HEK293 (cell line): ENCODE measurements around the gene RAI14.

Experiments
- CTCF ChIA-PET: fragments of 350-600 bp; formaldehyde crosslinking; extraction: SDS; loops from one replicate; lab custom pipeline; 2021; ENCODE audit warnings: antibody characterized with exemption; lab: Yijun Ruan, JAX
- POLR2A ChIA-PET: fragments of 300-600 bp; formaldehyde crosslinking; extraction: SDS; loops from one replicate; lab custom pipeline; 2020; ENCODE audit warnings: antibody characterized with exemption, inconsistent platforms; lab: Yijun Ruan, JAX
- H3K27ac ChIP-seq: fragments of 200-500 bp; sonication (Bioruptor generic); 2 replicates; pipeline ENCODE4 v1.5.1; 2014; ENCODE audit warnings: low read depth, low read length, control low read depth, inconsistent platforms; ENCODE audit errors: extremely low read depth
- H3K36me3 ChIP-seq, 2 experiments: fragments of 200-500 bp in 1 of 2; sonication (Bioruptor generic) in 1 of 2; 1 replicate in 1 of 2; 2 replicates in 1 of 2; pipeline ENCODE4 v1.5.1; 2014 to 2017; ENCODE audit warnings: inconsistent platforms in 2 of 2, low read length in 2 of 2; ENCODE audit not compliant: control insufficient read depth in 2 of 2, insufficient read depth in 1 of 2
- H3K4me1 ChIP-seq: fragments of 200-500 bp; sonication (Bioruptor generic); 2 replicates; pipeline ENCODE4 v1.5.1; 2014; ENCODE audit warnings: mild to moderate bottlenecking, low read length, inconsistent platforms; ENCODE audit not compliant: control insufficient read depth, insufficient read depth
- H3K4me3 ChIP-seq: 2 replicates; pipeline ENCODE4 v1.5.1; 2011; ENCODE audit warnings: low read depth, mild to moderate bottlenecking, control low read depth, low read length, moderate library complexity
- H3K9me3 ChIP-seq: fragments of 200-500 bp; sonication (Bioruptor generic); 2 replicates; pipeline ENCODE4 v1.5.1; 2014; ENCODE audit warnings: low read depth, low read length, inconsistent platforms; ENCODE audit not compliant: control insufficient read depth, insufficient read depth
- FEZF1 ChIP-seq: fragments of 450-650 bp; formaldehyde crosslinking; IDR thresholded peaks from 2 replicates; pipeline ENCODE4 v1.5.1; 2016; ENCODE audit warnings: missing biosample characterization, missing genetic modification characterization
- GLIS2 ChIP-seq: fragments of 450-650 bp; formaldehyde crosslinking; IDR thresholded peaks from 2 replicates; pipeline ENCODE4 v1.5.1; 2016; ENCODE audit warnings: missing biosample characterization, missing genetic modification characterization
- KLF9 ChIP-seq: fragments of 450-650 bp; formaldehyde crosslinking; IDR thresholded peaks from 2 replicates; pipeline ENCODE4 v1.5.1; 2016; ENCODE audit warnings: missing biosample characterization, missing genetic modification characterization, low read depth
- SCRT1 ChIP-seq: fragments of 450-650 bp; formaldehyde crosslinking; IDR thresholded peaks from 2 replicates; pipeline ENCODE4 v1.5.1; 2016; ENCODE audit warnings: missing biosample characterization, missing genetic modification characterization, borderline replicate concordance
- ZBTB1 ChIP-seq: fragments of 450-650 bp; formaldehyde crosslinking; IDR thresholded peaks from 2 replicates; pipeline ENCODE4 v1.5.1; 2016; ENCODE audit warnings: missing biosample characterization, missing genetic modification characterization
- ZNF112 ChIP-seq: fragments of 450-650 bp; formaldehyde crosslinking; IDR thresholded peaks from 2 replicates; pipeline ENCODE4 v1.5.0; 2017; ENCODE audit warnings: missing biosample characterization, missing genetic modification characterization
- ZNF114 ChIP-seq: fragments of 450-650 bp; formaldehyde crosslinking; IDR thresholded peaks from 2 replicates; pipeline ENCODE4 v1.5.0; 2017; ENCODE audit warnings: missing biosample characterization, missing genetic modification characterization
- ZNF146 ChIP-seq: fragments of 450-650 bp; formaldehyde crosslinking; IDR thresholded peaks from 2 replicates; pipeline ENCODE4 v1.5.1; 2016; ENCODE audit warnings: missing biosample characterization, missing genetic modification characterization
- ZNF175 ChIP-seq: fragments of 450-650 bp; formaldehyde crosslinking; IDR thresholded peaks from 2 replicates; pipeline ENCODE4 v1.5.1; 2016; ENCODE audit warnings: missing biosample characterization, missing genetic modification characterization
- ZNF184 ChIP-seq: fragments of 450-650 bp; IDR thresholded peaks from 2 replicates; pipeline ENCODE4 v1.5.1; 2018; ENCODE audit warnings: missing biosample characterization, mild to moderate bottlenecking, missing genetic modification characterization
- ZNF202 ChIP-seq: fragments of 450-650 bp; formaldehyde crosslinking; IDR thresholded peaks from 2 replicates; pipeline ENCODE4 v1.5.1; 2016; ENCODE audit warnings: missing biosample characterization, missing genetic modification characterization, borderline replicate concordance
- ZNF214 ChIP-seq: fragments of 450-650 bp; formaldehyde crosslinking; IDR thresholded peaks from 2 replicates; pipeline ENCODE4 v1.5.1; 2017; ENCODE audit warnings: missing biosample characterization, mild to moderate bottlenecking, missing genetic modification characterization, borderline replicate concordance
- ZNF248 ChIP-seq: fragments of 450-650 bp; formaldehyde crosslinking; IDR thresholded peaks from 2 replicates; pipeline ENCODE4 v1.5.1; 2017; ENCODE audit warnings: missing biosample characterization, missing genetic modification characterization
- ZNF311 ChIP-seq: fragments of 450-650 bp; formaldehyde crosslinking; IDR thresholded peaks from 2 replicates; pipeline ENCODE4 v1.5.1; 2017; ENCODE audit warnings: missing biosample characterization, missing genetic modification characterization, borderline replicate concordance
- ZNF391 ChIP-seq: fragments of 450-650 bp; formaldehyde crosslinking; IDR thresholded peaks from 2 replicates; pipeline ENCODE4 v1.5.1; 2016; ENCODE audit warnings: low read depth, missing biosample characterization, missing genetic modification characterization, borderline replicate concordance
- ZNF423 ChIP-seq: fragments of 450-650 bp; formaldehyde crosslinking; IDR thresholded peaks from 2 replicates; pipeline ENCODE4 v1.5.1; 2016; ENCODE audit warnings: missing biosample characterization, missing genetic modification characterization
- ZNF433 ChIP-seq: fragments of 450-650 bp; formaldehyde crosslinking; IDR thresholded peaks from 2 replicates; pipeline ENCODE4 v1.5.1; 2016; ENCODE audit warnings: missing biosample characterization, missing genetic modification characterization, low read depth
- ZNF544 ChIP-seq: fragments of 450-650 bp; formaldehyde crosslinking; IDR thresholded peaks from 2 replicates; pipeline ENCODE4 v1.5.0; 2017; ENCODE audit warnings: missing biosample characterization, missing genetic modification characterization
- ZNF664 ChIP-seq: fragments of 450-650 bp; formaldehyde crosslinking; IDR thresholded peaks from 2 replicates; pipeline ENCODE4 v1.5.1; 2016; ENCODE audit warnings: missing biosample characterization, missing genetic modification characterization
- ZNF707 ChIP-seq: fragments of 450-650 bp; formaldehyde crosslinking; IDR thresholded peaks from 2 replicates; pipeline ENCODE4 v1.5.1; 2016; ENCODE audit warnings: missing biosample characterization, missing genetic modification characterization
- ZNF76 ChIP-seq: fragments of 450-650 bp; formaldehyde crosslinking; IDR thresholded peaks from 2 replicates; pipeline ENCODE4; 2016; ENCODE audit warnings: low read depth, missing biosample characterization, missing genetic modification characterization, borderline replicate concordance
- ZSCAN23 ChIP-seq: fragments of 450-650 bp; formaldehyde crosslinking; IDR thresholded peaks from 2 replicates; pipeline ENCODE4 v1.5.1; 2016; ENCODE audit warnings: missing biosample characterization, missing genetic modification characterization
- TF ChIP-seq, protein P1 (sequence below): fragments of 450-650 bp; formaldehyde crosslinking; IDR thresholded peaks from 2 replicates; pipeline ENCODE4 v1.5.1; 2016; ENCODE audit warnings: missing biosample characterization, missing genetic modification characterization

RAI14 gene

DNA sequence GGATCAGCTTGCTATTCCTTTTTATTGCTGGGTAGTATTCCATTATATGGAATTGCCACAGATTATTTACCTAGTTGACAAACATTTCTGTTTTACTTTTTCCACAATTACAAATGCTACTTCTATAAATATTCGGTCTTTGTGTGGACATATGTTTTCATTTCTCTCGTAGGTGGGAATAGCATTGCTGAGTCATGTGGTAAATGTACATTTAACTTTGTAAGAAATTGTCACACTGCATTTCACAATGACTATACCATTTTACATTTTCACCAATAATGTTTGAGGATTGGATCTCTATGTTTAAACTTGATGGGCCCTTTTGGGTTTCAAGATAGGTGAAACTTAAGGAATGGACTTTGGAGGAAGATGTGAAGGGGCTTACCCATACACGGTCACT is 19.7 kb downstream of the RAI14 start:
- no peak overlapping the region for H3K27ac ChIP-seq
- H3K36me3 ChIP-seq = no peaks in the 10 kb centered on the region; a peak in 1 of 3 replicates
- H3K4me3 ChIP-seq = no peak overlapping the region
- CTCF ChIA-PET = no interaction called here
- H3K9me3 ChIP-seq = no peaks in the 10 kb centered on the region
- POLR2A ChIA-PET = interaction anchor here (1.2 kb wide), 1 partner anchor 11 kb away, joined by 3 read pairs; no protein-coding TSS in a partner anchor
- no peak for TF ChIP-seq ZNF112
- no peak for TF ChIP-seq ZNF311
- TF ChIP-seq ZNF146 (tag by site-specific recombination) = peak; percentile 66; the same call in 1 of the 2 replicates
- TF ChIP-seq ZNF202 (tag by site-specific recombination) = no peak
- TF ChIP-seq, protein P1, sequence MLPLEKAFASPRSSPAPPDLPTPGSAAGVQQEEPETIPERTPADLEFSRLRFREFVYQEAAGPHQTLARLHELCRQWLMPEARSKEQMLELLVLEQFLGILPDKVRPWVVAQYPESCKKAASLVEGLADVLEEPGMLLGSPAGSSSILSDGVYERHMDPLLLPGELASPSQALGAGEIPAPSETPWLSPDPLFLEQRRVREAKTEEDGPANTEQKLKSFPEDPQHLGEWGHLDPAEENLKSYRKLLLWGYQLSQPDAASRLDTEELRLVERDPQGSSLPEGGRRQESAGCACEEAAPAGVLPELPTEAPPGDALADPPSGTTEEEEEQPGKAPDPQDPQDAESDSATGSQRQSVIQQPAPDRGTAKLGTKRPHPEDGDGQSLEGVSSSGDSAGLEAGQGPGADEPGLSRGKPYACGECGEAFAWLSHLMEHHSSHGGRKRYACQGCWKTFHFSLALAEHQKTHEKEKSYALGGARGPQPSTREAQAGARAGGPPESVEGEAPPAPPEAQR (tag by site-specific recombination) = no peak
- TF ChIP-seq ZNF544 (tag by site-specific recombination) = no peak
- peaks cover 11% of the 10 kb centered on the region for H3K4me1 ChIP-seq

DNA sequence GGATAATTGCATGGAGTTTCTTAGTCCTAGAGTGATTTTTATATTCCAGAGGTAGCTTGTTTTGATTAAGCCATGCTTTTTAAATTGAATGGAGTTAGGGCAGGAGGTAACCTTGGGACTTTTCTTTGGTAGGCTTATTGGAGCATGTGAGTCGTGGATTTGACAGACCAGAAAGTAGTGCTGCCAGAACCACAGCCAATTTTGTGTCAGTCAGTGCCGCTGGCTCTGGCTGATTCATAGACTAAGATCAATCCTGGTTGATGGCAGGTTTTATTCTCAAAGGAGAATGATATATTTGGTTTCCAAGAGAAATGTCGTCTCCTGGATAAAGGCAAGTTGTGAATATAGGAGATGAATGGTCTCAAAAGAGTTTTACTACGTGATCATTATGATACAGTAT is 20.3 kb downstream of the RAI14 start:
- CTCF ChIA-PET = interaction anchor here (0.6 to 1.0 kb wide), 2 partner anchors 66 to 222 kb away, joined by 3 to 4 read pairs; no protein-coding TSS in a partner anchor
- no peaks in the 10 kb centered on the region; a peak in 1 of 3 replicates for H3K36me3 ChIP-seq
- peaks cover 12% of the 10 kb centered on the region for H3K4me1 ChIP-seq
- no peak overlapping the region for H3K27ac ChIP-seq
- no peaks in the 10 kb centered on the region for H3K9me3 ChIP-seq
- no peak for TF ChIP-seq KLF9 (tag by site-specific recombination)
- TF ChIP-seq ZNF214 = no peak
- no peak for TF ChIP-seq ZNF423 (tag by site-specific recombination)
- TF ChIP-seq ZNF184 (tag by site-specific recombination) = no peak
- no peak for TF ChIP-seq ZBTB1 (tag by site-specific recombination)
- no peak for TF ChIP-seq ZNF707 (tag by site-specific recombination)
- no peak for TF ChIP-seq SCRT1 (tag by site-specific recombination)
- TF ChIP-seq GLIS2 = no peak
- no peak for TF ChIP-seq ZNF76 (tag by site-specific recombination)
- no peak for TF ChIP-seq ZNF248
- no peak for TF ChIP-seq ZNF391 (tag by site-specific recombination)
- TF ChIP-seq ZSCAN23 (tag by site-specific recombination) = no peak
- no peak for TF ChIP-seq FEZF1 (tag by site-specific recombination)
- TF ChIP-seq ZNF664 (tag by site-specific recombination) = no peak
- TF ChIP-seq ZNF114 (tag by site-specific recombination) = no peak
- TF ChIP-seq, protein P1 (tag by site-specific recombination) = no peak
- no peak for TF ChIP-seq ZNF433
- TF ChIP-seq ZNF146 (tag by site-specific recombination) = no peak
- no peak for TF ChIP-seq ZNF175 (tag by site-specific recombination)
- TF ChIP-seq, all 188 proteins: peak for 0
- POLR2A ChIA-PET = interaction anchor here (0.6 kb wide), 1 partner anchor 240 kb away, joined by 3 read pairs; no protein-coding TSS in a partner anchor
- no peak overlapping the region for H3K4me3 ChIP-seq
